HTR-8/SVneo (cell line): ENCODE results near the gene NSUN7.

Source experiments
- DNase-seq: peaks from one replicate; pipeline ENCODE4 v3.0.0; 2011; ENCODE audit warnings: low spot score, mixed read lengths; ENCODE audit not compliant: insufficient read length
- FAIRE-seq: peaks from 2 replicates; lab custom pipeline; 2011; peaks lifted over from hg19 to GRCh38; lab: Jason Lieb, UNC

The NSUN7 gene

DNA sequence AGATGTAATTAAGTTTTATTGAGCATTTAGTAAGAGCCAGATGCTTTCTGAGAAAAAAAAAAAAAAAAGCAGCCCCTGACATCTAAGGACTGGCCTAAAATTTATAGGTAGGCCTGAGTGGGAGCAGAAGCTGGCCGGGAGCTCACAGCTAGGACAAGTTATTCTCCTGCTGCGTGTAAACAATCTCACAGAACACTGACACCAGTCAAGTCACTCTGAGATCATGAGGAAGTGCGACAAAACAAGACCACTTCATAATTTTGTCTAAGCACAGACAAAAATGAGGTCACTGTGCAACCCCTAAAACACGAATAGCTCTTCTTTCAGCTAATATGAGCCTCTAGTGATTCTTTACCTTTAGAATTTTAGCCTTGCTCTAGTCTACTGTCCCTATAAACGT lies 15.3 kb upstream of the NSUN7 start:
- DNase-seq: no peak
- no peak for FAIRE-seq

DNA sequence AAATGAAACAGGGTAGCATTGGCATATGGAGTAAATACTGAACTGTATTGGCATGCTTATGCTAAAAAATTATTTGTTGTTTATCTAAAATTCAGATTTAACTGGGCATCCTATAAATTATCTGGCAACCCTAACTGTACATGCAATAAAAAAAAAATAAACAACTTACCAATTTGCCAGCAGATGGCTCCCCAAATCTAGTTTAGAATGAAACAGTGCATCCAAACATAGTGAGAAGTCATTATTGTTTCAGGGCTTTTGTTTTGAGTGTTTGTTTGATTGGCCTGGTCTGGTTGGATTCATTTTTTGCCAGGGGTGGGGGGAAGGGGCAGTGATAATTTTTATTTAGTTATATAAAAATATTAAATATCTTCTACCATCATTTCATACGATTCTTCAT lies 12.8 kb upstream of the NSUN7 start:
- DNase-seq (no peak), FAIRE-seq (no peak)

DNA sequence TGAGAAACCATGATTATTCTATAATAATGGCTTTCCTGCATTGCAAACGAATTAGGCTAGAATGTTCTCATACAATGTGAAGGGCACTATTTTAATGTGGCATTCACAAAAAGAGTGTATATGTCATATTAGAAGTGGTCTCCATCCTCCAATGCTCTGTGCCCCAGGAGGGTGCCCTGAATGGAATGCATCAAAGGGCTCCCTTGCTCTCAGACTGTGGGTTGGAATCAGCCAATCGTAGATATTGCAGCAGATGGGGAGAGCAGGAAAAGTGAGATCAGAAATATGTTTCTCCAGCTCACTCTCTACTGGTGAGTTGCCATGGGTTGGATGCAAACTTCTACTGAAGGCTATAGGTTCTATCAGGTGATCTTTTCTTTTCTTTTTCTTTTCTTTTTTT lies 11.9 kb upstream of the NSUN7 start:
- FAIRE-seq: no peak
- no peak for DNase-seq

DNA sequence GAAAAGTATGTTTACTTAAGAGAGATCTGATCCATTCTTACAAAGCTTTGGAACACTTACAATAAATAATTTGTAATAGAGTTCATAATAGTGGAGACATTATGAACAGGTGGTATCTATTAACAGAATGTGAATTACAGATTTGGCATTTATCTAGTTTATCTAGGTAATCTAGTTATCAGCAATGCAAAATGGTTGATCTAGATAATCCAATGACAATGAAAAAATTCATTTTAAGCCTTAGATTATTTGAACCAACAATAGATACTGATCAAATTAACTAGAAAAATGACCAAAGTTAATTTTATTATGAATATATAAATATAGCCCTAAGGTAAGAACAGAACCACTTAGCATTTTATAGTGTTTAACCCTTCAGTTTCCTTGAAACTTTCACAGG lies 10.4 kb upstream of the NSUN7 start:
- FAIRE-seq (no peak), DNase-seq (no peak)

DNA sequence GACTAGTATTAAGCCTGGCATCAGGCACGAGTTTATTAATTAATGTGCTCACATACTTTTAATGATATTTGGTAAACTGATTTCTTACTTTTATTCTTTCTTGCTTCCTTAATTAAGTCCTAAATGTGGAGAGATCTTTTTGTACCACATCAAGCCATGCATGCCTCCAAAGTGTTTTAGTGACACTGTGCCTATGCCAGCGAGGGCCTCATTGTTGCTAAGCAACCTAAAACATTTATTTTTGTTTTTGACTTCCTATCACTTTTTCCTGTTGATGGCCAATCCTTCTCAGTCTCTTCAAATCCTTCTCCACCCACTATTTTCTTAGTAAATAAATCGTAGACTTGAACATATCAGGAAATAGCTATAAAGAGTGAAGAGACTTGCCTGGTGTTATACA lies 5.5 kb upstream of the NSUN7 start:
- FAIRE-seq: no peak
- DNase-seq: no peak

DNA sequence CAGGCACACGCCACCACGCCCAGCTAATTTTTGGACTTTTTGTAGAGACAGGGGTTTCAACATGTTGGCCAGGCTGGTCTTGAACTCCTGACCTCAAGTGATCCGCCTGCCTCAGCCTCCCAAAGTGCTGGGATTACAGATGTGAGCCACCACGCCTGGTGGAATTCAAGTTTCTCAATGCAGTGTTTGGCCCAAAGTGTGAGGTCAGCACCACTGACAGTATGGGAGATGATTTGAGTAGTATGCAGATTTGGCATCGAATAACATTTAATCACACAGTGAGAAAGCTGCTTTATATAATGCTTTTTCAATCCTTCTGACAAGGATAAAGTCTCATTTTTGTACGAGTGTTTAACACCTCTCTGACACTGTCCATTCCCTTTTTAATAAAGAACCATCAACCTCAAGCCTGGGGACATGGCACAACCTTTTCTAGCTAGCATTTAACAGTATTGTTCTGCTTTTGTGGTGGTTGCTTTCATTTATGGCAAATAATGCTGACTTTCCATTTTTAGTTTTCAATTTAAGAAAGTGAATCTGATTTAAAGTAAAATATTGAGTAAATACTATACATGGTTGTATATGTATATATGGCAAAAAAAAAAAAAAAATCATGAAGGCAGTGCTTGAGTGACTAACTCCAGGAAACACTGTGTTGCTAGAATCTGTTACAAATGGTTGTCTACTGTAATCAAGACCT lies 4.3 kb upstream of the NSUN7 start:
- FAIRE-seq (no peak), DNase-seq (no peak)

DNA sequence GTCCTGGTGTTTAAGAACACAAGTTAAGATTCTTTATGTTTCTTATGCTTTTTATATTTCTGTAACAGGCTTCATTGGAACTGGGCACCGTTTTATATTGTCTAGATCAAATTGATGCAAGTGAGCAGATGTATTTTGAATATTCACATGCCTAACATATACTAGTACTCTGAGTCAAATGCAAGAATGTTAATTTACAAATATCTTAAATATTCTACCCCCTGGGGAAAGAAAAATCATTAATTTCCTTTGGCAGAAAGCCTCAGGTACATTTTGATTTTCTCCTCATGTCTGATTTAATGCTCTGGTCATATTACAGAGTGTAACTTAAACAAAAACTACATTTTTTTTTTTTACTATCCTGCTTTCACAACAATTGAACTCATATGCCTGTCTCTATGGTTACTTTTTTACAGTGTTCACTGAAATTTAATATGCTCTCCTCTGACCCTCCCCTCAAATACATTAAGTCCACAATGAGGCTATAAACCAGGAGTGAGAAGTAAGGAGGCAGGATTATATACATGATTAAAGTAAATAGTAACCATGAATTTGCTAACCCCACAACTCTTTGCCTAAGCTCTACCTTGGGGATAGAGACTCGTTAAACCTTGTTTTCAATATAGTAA lies 2.4 kb upstream of the NSUN7 start:
- FAIRE-seq (no peak), DNase-seq (no peak)

DNA sequence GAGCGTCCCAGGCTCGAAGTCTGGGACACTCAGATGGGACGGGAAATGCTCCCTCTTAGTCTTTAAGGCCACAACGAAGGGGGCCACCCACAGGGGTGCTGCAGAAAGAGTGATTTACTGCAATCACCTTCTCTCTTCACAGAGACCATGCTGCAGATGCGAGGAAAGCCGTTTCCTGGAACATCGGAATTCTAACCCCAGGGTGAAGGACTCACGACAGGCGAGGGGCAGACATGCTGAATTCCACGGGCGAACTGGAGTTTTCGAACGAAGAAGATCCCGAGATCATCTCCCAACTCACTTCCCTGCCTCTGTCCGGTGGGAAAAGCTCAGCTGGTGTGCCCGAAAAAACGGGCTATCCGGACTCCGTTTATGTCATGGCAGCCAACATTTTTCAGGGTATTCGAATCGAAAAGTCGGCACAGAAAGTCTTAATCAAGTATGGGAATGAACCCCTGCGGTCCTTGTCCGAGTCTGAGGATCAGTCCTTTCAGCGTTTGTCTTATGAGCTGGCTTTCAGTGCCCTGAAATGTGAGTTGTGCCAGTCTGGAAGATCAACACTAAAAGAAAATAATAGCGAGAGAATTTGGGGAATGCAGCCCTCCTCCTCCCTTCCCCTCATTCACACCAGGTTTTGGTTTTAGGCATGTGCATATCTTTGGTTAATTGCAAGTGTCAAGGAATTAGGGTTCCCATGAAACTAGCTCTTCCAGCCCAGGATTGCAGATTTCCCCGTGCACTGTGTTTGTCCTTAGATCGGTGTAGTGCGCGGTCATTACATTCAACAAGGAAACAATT lies 905 bp downstream of the NSUN7 start:
- FAIRE-seq (peak; percentile 59), DNase-seq (no peak)

DNA sequence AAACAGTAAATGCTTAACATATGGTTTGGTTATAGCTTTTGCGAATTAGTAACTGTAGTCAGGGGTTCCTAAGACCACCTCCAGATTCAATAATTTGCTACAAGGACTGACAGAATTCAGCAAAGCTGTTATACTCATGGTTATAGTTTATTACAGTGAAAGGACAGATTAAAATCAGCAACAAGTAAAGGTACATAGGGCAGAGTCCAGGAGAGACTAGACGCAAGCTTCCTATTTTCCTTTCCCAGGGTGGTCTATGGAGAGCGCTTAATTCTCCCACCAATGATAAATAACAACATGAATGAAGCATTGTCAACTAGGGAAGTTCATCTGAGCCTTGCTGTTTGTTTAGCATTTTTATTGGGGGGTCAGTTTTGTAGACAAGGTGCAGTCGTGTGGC lies 5.9 kb downstream of the NSUN7 start:
- no peak for FAIRE-seq
- no peak for DNase-seq

DNA sequence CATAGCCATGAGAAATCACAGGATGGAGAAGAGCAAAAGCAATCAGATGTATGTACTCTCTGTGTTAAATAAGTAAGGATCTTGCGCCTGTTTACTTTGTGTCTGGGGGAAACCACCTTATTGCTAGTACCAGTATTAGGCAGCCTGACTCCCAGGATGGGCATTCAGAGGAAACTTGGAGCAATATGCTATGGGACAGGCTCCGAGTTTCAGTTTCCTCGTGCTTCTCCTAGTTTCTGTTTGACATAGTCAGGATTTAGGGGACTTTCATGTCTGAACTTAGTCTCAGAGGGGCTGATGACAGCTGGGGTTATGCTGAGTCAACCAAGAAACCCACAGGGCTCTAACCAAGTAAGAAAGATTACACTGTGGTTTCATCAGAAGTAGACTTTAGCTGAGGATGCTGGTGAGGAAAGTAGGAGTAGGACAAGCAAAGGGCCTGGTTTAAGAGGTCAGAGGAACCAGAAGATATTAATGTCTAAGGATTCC lies 13.5 kb downstream of the NSUN7 start:
- DNase-seq (no peak), FAIRE-seq (no peak)

DNA sequence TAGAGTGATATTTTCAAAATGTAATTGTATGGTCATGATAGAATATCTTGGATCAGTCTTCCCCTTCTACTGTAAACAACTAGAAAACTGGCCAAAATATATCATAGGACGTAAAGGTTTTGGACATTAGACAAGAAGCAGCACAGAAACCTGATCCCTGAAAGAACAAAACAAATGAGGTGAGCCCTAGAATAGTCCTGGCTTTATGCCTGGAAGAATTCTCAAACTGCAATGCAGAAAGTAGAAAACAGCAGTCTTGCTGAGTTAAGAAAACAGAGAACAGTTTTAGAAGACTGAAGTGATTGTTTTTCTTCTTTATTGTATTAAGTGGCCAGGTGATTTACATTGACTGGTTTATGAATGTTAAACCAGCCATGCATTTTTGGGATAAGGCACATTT lies 19.5 kb downstream of the NSUN7 start:
- FAIRE-seq (no peak), DNase-seq (no peak)

DNA sequence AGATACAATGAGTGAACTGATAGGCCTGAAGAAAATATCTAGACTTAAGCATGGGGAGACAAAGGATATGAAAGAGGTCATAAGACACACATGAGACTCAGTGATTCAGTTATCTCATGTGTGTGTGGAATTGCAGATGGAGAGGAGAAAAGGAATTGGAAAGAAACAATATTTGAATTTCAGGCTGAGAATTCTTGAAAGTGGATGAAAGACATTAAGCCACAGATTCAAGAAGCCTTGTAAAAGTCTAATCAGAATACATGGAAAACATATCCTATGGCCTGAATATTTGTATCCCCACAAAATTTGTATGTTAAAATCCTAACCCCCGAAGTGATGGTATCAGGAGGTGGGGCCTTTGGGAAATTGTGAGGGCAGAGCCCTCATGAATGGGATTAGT lies 28.3 kb downstream of the NSUN7 start:
- no peak for DNase-seq
- no peak for FAIRE-seq

DNA sequence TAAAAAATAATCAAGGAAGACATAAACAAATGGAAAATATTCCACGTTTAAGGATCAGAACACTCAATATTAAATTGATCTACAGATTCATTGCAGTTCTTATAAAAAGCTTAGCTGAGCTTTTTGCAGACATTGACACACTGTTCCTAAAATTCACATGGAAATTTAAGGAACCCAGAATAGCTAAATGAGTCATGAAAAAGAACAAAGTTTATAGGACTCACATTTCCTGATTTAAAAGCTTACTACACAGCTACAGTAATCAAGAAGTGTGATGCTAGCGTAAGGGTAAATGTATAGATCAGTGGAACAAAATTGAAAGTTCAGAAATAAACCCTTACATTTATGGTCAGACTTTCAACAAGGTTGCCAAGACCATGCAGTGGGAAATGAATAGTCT lies 33.1 kb downstream of the NSUN7 start:
- no peak for DNase-seq
- FAIRE-seq: no peak

DNA sequence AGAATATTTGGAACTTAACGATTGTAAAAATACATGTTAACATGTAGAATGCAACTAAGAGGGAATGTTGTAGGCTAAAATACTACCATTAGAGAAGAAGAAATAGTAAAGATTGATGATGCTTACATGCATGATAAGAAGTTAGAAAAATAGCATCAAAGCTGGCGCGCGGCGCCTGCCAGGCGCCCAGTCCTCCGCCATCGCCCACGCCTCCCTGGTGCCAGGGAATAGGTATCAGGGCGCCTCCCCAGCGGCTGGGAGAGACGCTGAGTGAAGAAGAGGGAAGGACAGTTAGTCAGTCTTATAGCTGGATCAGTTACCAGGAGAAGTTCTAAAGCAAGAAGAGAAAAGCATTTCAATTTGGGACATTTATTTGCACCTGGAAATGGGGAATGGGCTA lies 36.0 kb downstream of the NSUN7 start:
- DNase-seq (no peak), FAIRE-seq (no peak)

DNA sequence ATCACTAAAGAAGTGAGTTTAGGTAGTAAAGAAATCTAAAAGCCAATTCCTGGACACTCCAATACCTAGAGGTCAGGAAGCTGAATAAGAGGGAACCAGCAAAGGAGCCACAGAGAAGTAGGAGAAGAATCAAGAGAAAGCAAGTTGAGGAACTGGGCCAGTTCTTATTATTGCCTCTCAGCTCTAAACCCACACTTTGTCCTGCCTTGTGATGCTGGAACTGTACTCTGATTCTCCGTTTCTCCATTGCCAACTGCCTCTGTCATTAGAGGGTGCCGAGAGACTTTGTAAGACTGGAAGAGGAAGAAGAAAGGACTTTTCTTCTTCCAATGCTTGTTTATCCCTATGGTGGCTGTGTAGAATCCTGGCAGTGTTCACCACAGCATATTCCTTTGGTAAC lies 38.6 kb downstream of the NSUN7 start:
- DNase-seq: no peak
- FAIRE-seq: no peak

DNA sequence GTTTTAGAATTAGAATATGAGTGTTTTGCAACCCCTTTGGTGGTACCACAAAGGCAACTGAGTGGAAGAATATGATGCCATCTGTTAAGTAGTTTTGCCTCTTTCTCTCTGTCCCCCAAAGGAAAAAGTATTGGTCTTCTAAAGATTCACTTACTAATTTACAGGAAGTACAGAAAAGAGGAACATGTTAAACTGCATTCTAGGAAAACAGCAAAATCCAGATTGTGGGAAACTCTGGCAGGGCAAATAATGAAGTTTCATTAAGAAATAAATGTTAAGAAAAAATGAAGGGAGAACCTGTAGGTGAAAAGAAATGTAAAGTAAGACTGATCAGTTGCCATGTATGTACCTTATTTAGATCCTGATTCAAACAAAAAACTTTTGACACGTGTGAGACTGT lies 39.3 kb downstream of the NSUN7 start:
- FAIRE-seq: no peak

DNA sequence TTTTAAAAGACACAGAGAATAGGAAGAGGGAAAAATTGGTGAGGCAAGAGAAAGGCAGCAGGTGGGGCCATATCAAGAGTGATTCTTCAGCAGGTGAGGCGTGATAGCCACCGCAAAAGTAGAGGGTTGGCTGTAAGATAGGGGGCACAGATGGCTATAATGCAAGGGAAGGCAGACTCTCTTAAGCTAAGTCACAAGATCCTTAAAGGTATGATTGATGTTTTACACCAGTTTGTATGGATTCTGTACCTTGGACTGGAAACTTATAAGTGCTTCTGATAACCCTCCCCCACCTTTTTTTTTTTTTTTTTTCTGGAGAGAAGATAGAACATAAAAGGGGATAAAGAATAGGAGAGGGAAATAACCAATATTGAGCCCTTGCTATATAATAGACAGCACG lies 40.0 kb downstream of the NSUN7 start:
- no peak for DNase-seq
- FAIRE-seq: no peak

More for the DNA sequence above, 39.3 kb downstream of the NSUN7 start:
- no peak for DNase-seq

DNA sequence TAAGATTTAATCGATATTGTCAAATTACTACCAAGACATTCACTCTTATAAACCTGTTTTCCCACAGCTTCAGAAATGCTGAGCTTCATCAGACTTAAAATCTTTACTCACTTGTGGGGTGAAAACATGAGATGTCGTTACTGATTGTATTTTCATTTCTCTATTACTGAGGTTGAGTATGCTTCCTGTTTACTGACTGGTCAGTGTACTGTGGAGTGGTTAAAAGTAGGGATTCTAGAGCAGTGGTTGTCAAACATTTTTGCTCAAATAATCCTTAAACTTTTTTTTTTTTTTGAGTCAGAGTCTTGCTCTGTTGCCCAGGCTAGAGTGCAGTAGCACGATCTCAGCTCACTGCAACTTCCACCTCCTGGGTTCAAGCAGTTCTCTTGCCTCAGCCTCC lies 50.3 kb downstream of the NSUN7 start:
- no peak for DNase-seq
- FAIRE-seq: no peak

DNA sequence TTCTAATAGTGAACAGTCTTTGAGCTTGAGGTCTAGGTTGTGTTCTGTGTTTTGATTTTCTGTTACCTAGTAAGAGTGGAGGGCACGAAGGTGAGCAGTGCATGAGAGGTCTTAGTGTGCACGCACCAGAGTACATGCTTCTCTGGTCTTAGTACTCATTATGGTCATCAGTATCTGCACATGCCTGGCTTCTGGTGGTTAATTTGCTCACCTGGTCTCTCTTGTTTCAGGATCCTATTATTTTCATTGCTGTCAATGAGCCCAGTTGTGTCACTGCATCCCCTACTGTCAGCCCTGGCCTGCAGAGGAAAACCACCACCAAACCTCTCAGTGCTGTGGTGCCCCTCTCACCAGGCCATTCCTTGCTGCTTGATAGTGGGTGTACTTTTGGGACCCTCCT lies 54.8 kb downstream of the NSUN7 start:
- no peak for DNase-seq
- FAIRE-seq: no peak

DNA sequence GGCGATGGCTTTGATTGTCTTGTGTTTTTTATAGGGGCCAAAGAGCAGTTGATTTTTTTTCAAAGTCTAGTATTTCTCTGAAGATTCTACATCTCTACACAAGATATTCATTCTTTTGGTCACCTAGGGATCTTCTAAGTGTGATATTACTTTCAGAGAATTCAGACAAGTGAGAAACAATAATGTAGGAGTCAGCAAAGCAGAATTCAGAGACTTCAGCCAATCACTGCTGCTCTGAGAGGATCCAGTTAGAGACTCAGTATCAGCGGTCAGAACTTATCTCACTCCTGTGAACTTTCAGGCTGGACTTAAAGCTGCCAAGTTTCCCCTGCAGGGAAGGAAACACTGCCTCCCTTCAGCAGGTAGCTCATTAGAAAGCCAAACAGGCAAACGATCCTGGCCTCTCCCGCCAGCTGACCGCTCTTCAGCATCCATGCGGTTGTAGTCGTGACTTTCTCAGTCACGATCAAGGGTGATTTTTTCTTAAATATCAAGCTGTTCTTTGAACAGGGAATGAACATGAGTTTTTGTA lies 59.2 kb downstream of the NSUN7 start:
- DNase-seq (no peak), FAIRE-seq (no peak)

DNA sequence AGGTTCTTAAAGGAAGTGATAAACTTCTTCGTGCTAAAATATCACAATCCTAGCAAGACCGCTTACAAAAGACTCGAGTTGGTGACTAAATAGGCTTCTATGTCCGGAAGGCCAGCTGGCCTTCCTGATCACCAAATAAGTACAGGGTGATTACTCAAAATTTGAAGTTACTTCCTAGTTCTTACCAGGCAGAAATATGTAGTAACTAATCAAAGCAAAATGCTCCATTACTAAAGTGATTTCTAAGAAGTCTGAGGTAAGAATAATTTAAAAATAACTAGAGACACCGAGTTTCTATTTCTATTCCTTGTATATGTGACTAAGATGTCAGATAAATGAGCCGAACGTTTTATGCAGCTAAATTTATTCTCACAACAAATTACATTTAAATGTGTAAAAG lies 62.2 kb downstream of the NSUN7 start:
- no peak for FAIRE-seq

More for the DNA sequence above, 62.2 kb downstream of the NSUN7 start:
- no peak for DNase-seq
